Activated naive CD4-positive, alpha-beta T cell treated with anti-CD3 and anti-CD28 coated beads, Interleukin-2, amount 50 U/mL, for 24 hours (primary cell): ENCODE data around the gene ELANE.

Source experiments
- H3K27ac Mint-ChIP-seq: one replicate; pipeline ENCODE4 v1.8.0; 2021; ENCODE audit warnings: mild to moderate bottlenecking, mixed read lengths
- H3K27me3 Mint-ChIP-seq: one replicate; pipeline ENCODE4 v1.8.0; 2021; ENCODE audit warnings: mixed read lengths
- H3K36me3 Mint-ChIP-seq: one replicate; pipeline ENCODE4 v1.8.0; 2021; ENCODE audit warnings: mixed read lengths
- H3K4me1 Mint-ChIP-seq: one replicate; pipeline ENCODE4 v1.8.0; 2021; ENCODE audit warnings: mixed read lengths
- H3K4me3 Mint-ChIP-seq: one replicate; pipeline ENCODE4 v1.8.0; 2021; ENCODE audit warnings: mild to moderate bottlenecking, mixed read lengths
- H3K9me3 Mint-ChIP-seq: one replicate; pipeline ENCODE4 v1.8.0; 2021; ENCODE audit warnings: mixed read lengths

ELANE gene

GRCh38 chr19:901216-902092, 49.4 kb downstream of the ELANE start:
- H3K27me3 Mint-ChIP-seq: no peaks in the 10 kb centered on the region
- no peaks in the 10 kb centered on the region for H3K9me3 Mint-ChIP-seq
- H3K4me3 Mint-ChIP-seq: no peak overlapping the region
- no peak overlapping the region for H3K27ac Mint-ChIP-seq
- no peaks in the 10 kb centered on the region for H3K36me3 Mint-ChIP-seq
- peaks cover 34% of the 10 kb centered on the region for H3K4me1 Mint-ChIP-seq

- H3K4me3 Mint-ChIP-seq: no peak overlapping the region
- no peaks in the 10 kb centered on the region for H3K27me3 Mint-ChIP-seq
- H3K27ac Mint-ChIP-seq: peak overlapping the region; percentile 83
- H3K4me1 Mint-ChIP-seq: peaks cover 36% of the 10 kb centered on the region
- H3K36me3 Mint-ChIP-seq: no peaks in the 10 kb centered on the region
- H3K9me3 Mint-ChIP-seq: no peaks in the 10 kb centered on the region
Measured at GRCh38 chr19:902093-902370, 49.9 kb downstream of the ELANE start.

GRCh38 chr19:902446-903226, 50.5 kb downstream of the ELANE start:
- Mint-ChIP-seq H3K27ac (no peak overlapping the region), H3K4me1 (peaks cover 41% of the 10 kb centered on the region), H3K36me3 (no peaks in the 10 kb centered on the region), H3K9me3 (no peaks in the 10 kb centered on the region), H3K27me3 (no peaks in the 10 kb centered on the region), H3K4me3 (peak overlapping the region; percentile 19)

GRCh38 chr19:903266-903797, 51.2 kb downstream of the ELANE start:
- Mint-ChIP-seq H3K27ac (no peak overlapping the region), H3K9me3 (no peaks in the 10 kb centered on the region), H3K4me1 (peaks cover 46% of the 10 kb centered on the region), H3K4me3 (no peak overlapping the region), H3K27me3 (no peaks in the 10 kb centered on the region), H3K36me3 (no peaks in the 10 kb centered on the region)

- Mint-ChIP-seq H3K27me3 (no peaks in the 10 kb centered on the region), H3K36me3 (peaks cover 2% of the 10 kb centered on the region), H3K9me3 (no peaks in the 10 kb centered on the region), H3K4me1 (peaks cover 58% of the 10 kb centered on the region), H3K27ac (peak overlapping the region; percentile 62), H3K4me3 (peak overlapping the region; percentile 23)
Measured at GRCh38 chr19:904545-904944, 52.4 kb downstream of the ELANE start.
